ENCODE measurements around the gene NTSR2.

- TF ChIP-seq CTCF (IDR thresholded peaks at IDR 0.05; ENCODE audit: low read depth, low read length, poor library complexity, severe bottlenecking) (no peak), EZH2phosphoT487 (IDR thresholded peaks at IDR 0.05; ENCODE audit: borderline replicate concordance, low read length) (no peak)
Observed at GRCh38 chr2:11634584-11634983, 35.4 kb downstream of the NTSR2 start.

All from DOHH2 (cell line).